K562 (cell line): ENCODE data around the gene CORO2A. TPM values are rescaled to one million over a fixed set of nuclear protein-coding genes. Genes with fewer than 3 reads are reported as not detected.
A peak's percentile ranks its signal among the peaks of the same experiment; 100 is the strongest.

Experiments
- ATAC-seq: fragments of 200-7000 bp; cut with Tn5 transposase; 3 replicates; pipeline ENCODE4 v1.9.1; 2020; ENCODE audit warnings: moderate library complexity
- BruUV-seq: library from RNA; stranded (reverse); fragments of 400-500 nt; replicated peaks from 2 replicates; lab custom pipeline; 2021; lab: Mats Ljungman, UMichigan
- CTCF ChIA-PET: fragments of 300-600 bp; formaldehyde crosslinking; extraction: SDS; loops from one replicate; lab custom pipeline; 2021; ENCODE audit warnings: low intra/inter-chr PET ratio; lab: Yijun Ruan, JAX
- POLR2A ChIA-PET: fragments of 300-600, 350-650 bp; sonication (Branson Sonifier 250); formaldehyde crosslinking; extraction: SDS; loops from one replicate; lab custom pipeline; 2021; ENCODE audit warnings: antibody characterized with exemption, inconsistent platforms; lab: Yijun Ruan, JAX
- DNase-seq, 4 experiments: peaks; one replicate each; pipeline versions ENCODE4 v3.0.0 to v3.0.0-alpha.2; 2011 to 2018; ENCODE audit warnings: low spot score in 3 of 4, mixed read lengths in 3 of 4; ENCODE audit errors: extremely low read depth in 1 of 4
- FAIRE-seq: peaks from 2 replicates; lab custom pipeline; 2011; peaks lifted over from hg19 to GRCh38; lab: Jason Lieb, UNC
- H2AFZ ChIP-seq: 2 replicates; pipeline ENCODE4 v1.6.0; 2011; ENCODE audit warnings: low read depth, low read length, control low read depth, inconsistent platforms
- H3K27ac ChIP-seq: fragments of 200-600 bp; 3 replicates; pipeline ENCODE4 v1.8.0; 2011; ENCODE audit warnings: low read depth, mild to moderate bottlenecking, control low read depth, inconsistent platforms, low read length, moderate library complexity, mixed read lengths; ENCODE audit errors: extremely low read depth
- H3K27me3 ChIP-seq, 2 experiments: fragments of 300-600 bp in 1 of 2; 2 replicates in 1 of 2; 3 replicates in 1 of 2; pipeline versions ENCODE4 v1.6.0 to v1.8.0; 2011; ENCODE audit warnings: inconsistent platforms in 2 of 2, low read length in 2 of 2, mild to moderate bottlenecking in 1 of 2, mixed read lengths in 1 of 2, moderate library complexity in 1 of 2; ENCODE audit not compliant: control insufficient read depth in 2 of 2, insufficient read depth in 2 of 2
- H3K36me3 ChIP-seq: fragments of 300-600 bp; 3 replicates; pipeline ENCODE4 v1.8.0; 2011; ENCODE audit warnings: mild to moderate bottlenecking, low read length, inconsistent platforms; ENCODE audit not compliant: control insufficient read depth, insufficient read depth
- H3K4me1 ChIP-seq, 2 experiments: fragments of 200-600 bp in 1 of 2; replicated peaks in 1 of 2; 2 replicates in 1 of 2; 3 replicates in 1 of 2; pipeline versions ENCODE4 v1.5.1 to v1.8.0; 2011; ENCODE audit warnings: inconsistent platforms in 2 of 2, low read length in 2 of 2, mild to moderate bottlenecking in 1 of 2, mixed read lengths in 1 of 2, moderate library complexity in 1 of 2; ENCODE audit not compliant: control insufficient read depth in 2 of 2, insufficient read depth in 2 of 2
- H3K4me2 ChIP-seq: 2 replicates; pipeline ENCODE4 v1.6.1; 2011; ENCODE audit warnings: low read length, control low read depth, inconsistent platforms, mixed read lengths; ENCODE audit not compliant: insufficient read depth
- H3K4me3 ChIP-seq: fragments of 200-600 bp; sonication (generic), shearing (Covaris generic); 2 replicates; pipeline ENCODE4 v1.5.1; 2016; ENCODE audit warnings: control low read depth, inconsistent platforms
- H3K79me2 ChIP-seq: fragments of 200-600 bp; 3 replicates; pipeline ENCODE4 v1.8.0; 2011; ENCODE audit warnings: low read length, inconsistent platforms; ENCODE audit not compliant: control insufficient read depth, insufficient read depth
- H3K9ac ChIP-seq, 2 experiments: 2 replicates each; pipeline versions ENCODE4 v1.6.0 to v1.6.1; 2011; ENCODE audit warnings: low read depth in 2 of 2, low read length in 2 of 2, control low read depth in 1 of 2, inconsistent platforms in 1 of 2, mild to moderate bottlenecking in 1 of 2, mixed read lengths in 1 of 2; ENCODE audit not compliant: insufficient read depth in 1 of 2
- H3K9me1 ChIP-seq: one replicate; pipeline ENCODE4 v1.6.0; 2011; ENCODE audit warnings: inconsistent platforms, mild to moderate bottlenecking, low read length, moderate library complexity; ENCODE audit not compliant: control insufficient read depth, insufficient read depth
- H3K9me3 ChIP-seq: replicated peaks from 2 replicates; pipeline ENCODE4 v1.5.1; 2011; ENCODE audit warnings: low read depth, low read length, inconsistent platforms; ENCODE audit not compliant: control insufficient read depth, insufficient read depth
- H4K20me1 ChIP-seq: replicated peaks from 2 replicates; pipeline ENCODE4 v1.6.1; 2011; ENCODE audit warnings: low read length, inconsistent platforms, mixed read lengths; ENCODE audit not compliant: control insufficient read depth, insufficient read depth
- ATF7 ChIP-seq: fragments of 450-650 bp; IDR thresholded peaks from 2 replicates; pipeline ENCODE4 v1.7.1; 2014; ENCODE audit warnings: mild to moderate bottlenecking, moderate library complexity
- EP300 ChIP-seq: IDR thresholded peaks from 2 replicates; pipeline ENCODE4 v1.6.1; 2012; ENCODE audit warnings: low read length, improper control_type of control experiment
- HNRNPUL1 ChIP-seq: fragments of 200-400 bp; formaldehyde crosslinking; IDR thresholded peaks from 2 replicates; pipeline ENCODE4 v1.6.1; 2017; ENCODE audit warnings: low read length
- KDM5B ChIP-seq: fragments of 200-600 bp; sonication (generic); IDR thresholded peaks from 2 replicates; pipeline ENCODE4 v1.6.1; 2012; ENCODE audit warnings: low read depth, mild to moderate bottlenecking, moderate library complexity, low read length, control low read depth, inconsistent platforms; ENCODE audit not compliant: insufficient replicate concordance
- NCOA1 ChIP-seq: fragments of 450-650 bp; IDR thresholded peaks from 2 replicates; pipeline ENCODE4 v1.6.1; 2016; ENCODE audit warnings: low read depth
- NKRF ChIP-seq: fragments of 450-650 bp; IDR thresholded peaks from 2 replicates; pipeline ENCODE4 v1.6.1; 2016; ENCODE audit warnings: borderline replicate concordance
- PKNOX1 ChIP-seq: fragments of 450-650 bp; IDR thresholded peaks from 2 replicates; pipeline ENCODE4 v1.6.1; 2016
- RFX5 ChIP-seq: IDR thresholded peaks from 2 replicates; pipeline ENCODE4 v1.6.1; 2011; ENCODE audit warnings: low read depth, mild to moderate bottlenecking, improper control_type of control experiment, low read length
- SLC30A9 ChIP-seq: fragments of 250-450 bp; sonication (Bioruptor Pico); IDR thresholded peaks from 2 replicates; pipeline ENCODE4 v1.8.0; 2022; ENCODE audit warnings: mild to moderate bottlenecking, moderate library complexity
- SMAD4 ChIP-seq: fragments of 250-450 bp; sonication (Bioruptor Pico); conservative IDR thresholded peaks from 2 replicates; pipeline ENCODE4 v1.8.0; 2021; ENCODE audit warnings: inconsistent platforms, mild to moderate bottlenecking, moderate library complexity
- TAF7 ChIP-seq: fragments of 450-650 bp; IDR thresholded peaks from 2 replicates; pipeline ENCODE4 v1.6.1; 2016; ENCODE audit warnings: missing genetic modification characterization, missing compliant biosample characterization
- ZNF133 ChIP-seq: fragments of 250-450 bp; sonication (Bioruptor Pico); IDR thresholded peaks from 2 replicates; pipeline ENCODE4 v1.4.0; 2020; ENCODE audit warnings: mild to moderate bottlenecking
- WGBS: fragments of 100-300 bp; shearing (Covaris generic); methylation state at CpG from one replicate; pipeline ENCODE4 v1.1.6; 2016; ENCODE audit warnings: low coverage, mixed read lengths; ENCODE audit not compliant: insufficient coverage; ENCODE audit errors: missing lambda C conversion rate; 5-methylcytosine and 5-hydroxymethylcytosine counted together
- in situ Hi-C: fragments of 300-500 bp; cut with MboI; formaldehyde crosslinking; loops from 4 replicates; pipeline ENCODE4 v1.15.0; 2018; ENCODE audit warnings: inconsistent platforms, mixed read lengths
- intact Hi-C: fragments of 100-400 bp; cut with micrococcal nuclease; formaldehyde crosslinking; loops from 2 replicates; pipeline ENCODE4 v1.14.2; 2022
- polyA plus RNA-seq, 8 experiments: library from polyadenylated mRNA; depleted of rRNA in 4 of 8; stranded (reverse) in 5 of 8; unstranded in 3 of 8; fragments of >200 nt; fragmentation: Nextera tagmentation in 2 of 8; fragmentation: Illumina TruSeq in 1 of 8; extraction: Ambion mirVana in 2 of 8; extraction: Trizol in 1 of 8; gene quantifications; 2 replicates each; pipeline versions ENCODE4 v1.2.1 to v1.2.3, GENCODE V29; 2011 to 2014; ENCODE audit warnings: inconsistent platforms in 1 of 8, missing spikeins in 1 of 8
- total RNA-seq, 7 experiments: library from RNA; depleted of rRNA in 6 of 7; stranded (reverse); fragments of >200 nt in 6 of 7; fragmentation: Illumina TruSeq in 2 of 7; extraction: Trizol in 2 of 7; gene quantifications; 2 replicates each; pipeline versions ENCODE4 v1.2.1 to v1.2.3, GENCODE V29; 2011 to 2021; ENCODE audit warnings: low replicate concordance in 1 of 7

CORO2A gene
- total and polyA plus RNA-seq, 9 of the 15 experiments (the other 6 are each of a cell fraction or from before 2014, with no cell fraction given): 9.5 to 26.6 (median 18.0) TPM

GRCh38 chr9:98117984-98118639 is 74.3 kb downstream of the CORO2A start:
- Histone ChIP-seq H3K79me2 (peaks cover 27% of the 10 kb centered on the region), H3K4me3 (peak overlapping the region; percentile 76), H3K27ac (peak overlapping the region; percentile 67), H2AFZ (peak overlapping the region; percentile 97), H3K9me3 (no peaks in the 10 kb centered on the region), H3K9me1 (no peaks in the 10 kb centered on the region), H4K20me1 (no peaks in the 10 kb centered on the region), H3K36me3 (peaks cover 18% of the 10 kb centered on the region; the same call in 1 of the 3 replicates), H3K4me2 (peak overlapping the region; percentile 97), H3K27me3 (no peaks in the 10 kb centered on the region), H3K4me1 (peaks cover 14 to 22% of the 10 kb centered on the region in 2 experiments; a peak in 4 of 5 replicates), H3K9ac (peak overlapping the region; percentile 71 to 96)
- intact Hi-C loops (loop anchor here (1.0 to 2.0 kb wide), 4 partner anchors 75 to 196 kb away; partner anchors contain the start of genes CORO2A and TRMO), in situ Hi-C loops (loop anchor here (5.0 kb wide), 2 partner anchors 89 to 144 kb away; no protein-coding TSS in a partner anchor)
- DNase-seq (peak; percentile 42 to 86 (median 68)), ATAC-seq (peak; percentile 87), FAIRE-seq (peak; percentile 93)
- CTCF ChIA-PET: interaction anchor here (0.6 to 1.8 kb wide), 4 partner anchors 21 to 146 kb away, joined by 3 to 8 read pairs (median 3); partner anchors contain the start of gene CORO2A
- POLR2A ChIA-PET: interaction anchor here (0.7 to 1.1 kb wide), 4 partner anchors 9 to 23 kb away, joined by 3 read pairs; no protein-coding TSS in a partner anchor
- BruUV-seq: TSS peak; percentile 51
- 2% methylated on average over 5 of the region's 5 CpGs for WGBS
- no peak for TF ChIP-seq EP300
- TF ChIP-seq NCOA1: no peak
- TF ChIP-seq RFX5: no peak
- TF ChIP-seq ATF7: no peak
- TF ChIP-seq KDM5B: peak; percentile 7
- TF ChIP-seq SLC30A9 (CRISPR knock-in tag): no peak
- TF ChIP-seq PKNOX1: peak; percentile 63
- TF ChIP-seq ZNF133: no peak
- no peak for TF ChIP-seq HNRNPUL1
- 0 out of 2 replicates have a peak, but pooled peaks have one; percentile 17 for TF ChIP-seq SMAD4 (CRISPR knock-in tag)
- no peak for TF ChIP-seq TAF7 (tag)
- TF ChIP-seq NKRF: peak; percentile 59; the same call in 1 of the 2 replicates
